ENCODE data around the gene ZNF768. TPM values are rescaled to one million over a fixed set of nuclear protein-coding genes. Genes with fewer than 3 reads are reported as not detected.
"Not testable (repeated sequence)": the region's sequence is repeated elsewhere in the genome, so short reads cannot be mapped to it uniquely, and the experiment has no call there.

Gene ZNF768
- total and polyA plus RNA-seq, 9 donors = 25.9 to 35.0 (median 31.4) TPM

DNA sequence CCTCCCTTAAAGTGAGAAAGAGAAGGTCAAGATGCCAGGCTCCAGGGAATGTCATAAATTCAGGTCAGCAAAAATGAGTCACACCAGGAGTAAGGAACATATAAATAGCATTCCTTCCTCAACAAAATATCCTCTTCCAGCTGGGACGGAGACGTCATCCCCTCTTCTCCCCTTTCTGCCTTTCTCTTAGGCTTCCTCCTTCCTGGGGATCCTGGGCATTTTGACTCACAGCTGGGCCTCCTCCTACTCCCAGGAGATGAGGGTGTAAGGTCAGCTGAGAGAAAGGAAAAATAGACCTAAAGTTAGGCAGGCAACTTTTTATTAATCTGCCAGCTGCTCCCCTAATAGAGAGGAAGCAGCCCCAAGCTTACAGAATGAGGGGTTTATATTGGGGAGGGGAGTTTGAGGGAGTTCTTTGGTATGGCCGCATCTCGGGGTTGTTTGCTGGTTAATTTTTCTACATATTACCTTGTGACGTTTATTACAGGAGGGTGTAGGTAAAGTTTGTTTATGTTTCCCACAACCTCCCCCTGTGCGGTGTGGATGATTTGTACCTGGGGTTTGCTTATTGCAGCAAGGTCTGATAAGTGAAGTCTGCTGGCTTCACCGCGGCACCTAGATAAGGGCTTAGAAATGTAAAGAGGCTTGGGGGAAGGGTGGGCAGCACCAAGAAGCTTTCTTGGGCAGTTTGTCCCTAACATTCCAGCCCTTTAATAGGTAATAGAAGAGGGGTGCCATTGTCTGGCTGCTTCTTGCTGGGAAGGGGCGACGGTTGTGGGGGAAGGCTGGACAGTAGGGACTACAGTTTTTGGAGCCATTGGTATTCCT is 15.3 kb upstream of the ZNF768 start:
- Histone ChIP-seq H3K9me3 (replicated peaks; ENCODE audit: control insufficient read depth, low read depth, low read length) (no peaks in the 10 kb centered on the region), H3K36me3 (ENCODE audit: control insufficient read depth, insufficient read depth, low read length) (no peaks in the 10 kb centered on the region), H3K4me3 (ENCODE audit: low read length) (no peak overlapping the region), H3K27ac (ENCODE audit: low read length) (peak overlapping the region; percentile 42), H3K4me1 (ENCODE audit: control insufficient read depth, insufficient read depth, low read length) (peaks cover 7% of the 10 kb centered on the region), H3K27me3 (ENCODE audit: control insufficient read depth, insufficient read depth, low read length) (peaks cover 4% of the 10 kb centered on the region)
- peak; percentile 59 for DNase-seq
- WGBS (ENCODE audit: insufficient coverage) = 55% methylated on average over 2 of the region's 10 CpGs

- not testable (repeated sequence) for H3K4me1 ChIP-seq (ENCODE audit: control insufficient read depth, insufficient read depth, low read length); H3K9me3 ChIP-seq (replicated peaks; ENCODE audit: control insufficient read depth, low read depth, low read length); H3K27me3 ChIP-seq (ENCODE audit: control insufficient read depth, insufficient read depth, low read length); H3K4me3 ChIP-seq (ENCODE audit: low read length); DNase-seq; H3K36me3 ChIP-seq (ENCODE audit: control insufficient read depth, insufficient read depth, low read length)
- peak overlapping the region; percentile 42 for H3K27ac ChIP-seq (ENCODE audit: low read length)
- 70% methylated on average over 4 of the region's 9 CpGs for WGBS (ENCODE audit: insufficient coverage)
Measured at GRCh38 chr16:30540916-30541464, 14.6 kb upstream of the ZNF768 start.

- DNase-seq; H3K9me3 ChIP-seq (replicated peaks; ENCODE audit: control insufficient read depth, low read depth, low read length); H3K27ac ChIP-seq (ENCODE audit: low read length); H3K36me3 ChIP-seq (ENCODE audit: control insufficient read depth, insufficient read depth, low read length); H3K4me3 ChIP-seq (ENCODE audit: low read length); H3K27me3 ChIP-seq (ENCODE audit: control insufficient read depth, insufficient read depth, low read length): not testable (repeated sequence)
- 91% methylated on average over 10 of the region's 13 CpGs for WGBS (ENCODE audit: insufficient coverage)
- peaks cover 16% of the 10 kb centered on the region for H3K4me1 ChIP-seq (ENCODE audit: control insufficient read depth, insufficient read depth, low read length)
Measured at GRCh38 chr16:30539986-30540526, 13.7 kb upstream of the ZNF768 start.

DNA sequence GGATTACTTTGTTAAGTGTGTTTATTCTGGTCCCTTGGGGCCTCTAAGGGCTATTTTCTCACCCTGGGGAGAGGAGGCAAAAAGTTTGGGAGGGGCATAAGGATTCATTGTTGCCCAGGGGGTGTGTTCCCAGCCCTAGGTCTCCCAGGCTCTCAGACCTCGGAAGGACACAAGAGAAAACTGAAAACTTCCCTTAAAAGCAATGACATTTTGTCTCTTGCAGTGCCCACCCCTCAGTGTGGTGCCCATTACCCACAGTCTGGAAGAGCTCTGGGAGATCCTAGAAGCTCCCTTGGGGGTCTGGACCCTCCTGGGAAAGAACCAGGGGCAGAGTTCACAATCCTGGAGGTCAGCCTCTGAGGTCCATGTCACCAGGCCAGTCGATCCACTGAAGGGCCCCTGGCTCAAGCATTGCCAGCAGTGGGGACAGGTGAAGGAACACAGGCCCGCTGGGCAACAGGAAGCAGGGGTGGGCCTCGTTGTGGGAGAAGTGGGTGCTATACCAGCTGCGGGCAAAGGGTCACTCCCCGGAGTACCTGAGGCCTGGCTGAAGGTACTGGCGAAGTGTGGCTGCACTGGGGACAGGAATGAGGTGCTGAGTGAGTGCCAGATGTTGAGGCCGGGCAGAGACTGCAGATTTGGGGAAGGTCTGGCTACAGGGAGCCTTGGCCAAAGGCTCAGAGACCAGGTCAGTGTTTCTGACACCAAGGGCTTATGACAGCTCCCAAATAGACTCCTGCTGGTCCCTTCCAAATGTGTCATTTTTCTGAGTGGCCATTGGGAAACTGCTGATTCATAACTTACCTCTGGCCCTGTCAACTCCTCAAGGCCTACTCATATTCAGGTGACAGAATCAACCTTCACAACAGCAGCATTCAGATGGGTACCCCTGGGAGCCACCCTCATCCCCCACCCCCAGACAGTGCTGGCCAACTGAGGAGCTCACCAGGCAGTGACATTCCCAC is 12.9 kb upstream of the ZNF768 start:
- peaks cover 4% of the 10 kb centered on the region for H3K27me3 ChIP-seq (ENCODE audit: control insufficient read depth, insufficient read depth, low read length)
- no peaks in the 10 kb centered on the region for H3K36me3 ChIP-seq (ENCODE audit: control insufficient read depth, insufficient read depth, low read length)
- 80% methylated on average over 6 of the region's 8 CpGs for WGBS (ENCODE audit: insufficient coverage)
- no peak overlapping the region for H3K4me3 ChIP-seq (ENCODE audit: low read length)
- no peak overlapping the region for H3K27ac ChIP-seq (ENCODE audit: low read length)
- peaks cover 16% of the 10 kb centered on the region for H3K4me1 ChIP-seq (ENCODE audit: control insufficient read depth, insufficient read depth, low read length)
- DNase-seq = no peak
- H3K9me3 ChIP-seq (replicated peaks; ENCODE audit: control insufficient read depth, low read depth, low read length) = no peaks in the 10 kb centered on the region

GRCh38 chr16:30536391-30537024 is 10.1 kb upstream of the ZNF768 start:
- not testable (repeated sequence) for H3K27me3 ChIP-seq (ENCODE audit: control insufficient read depth, insufficient read depth, low read length); H3K4me3 ChIP-seq (ENCODE audit: low read length); H3K9me3 ChIP-seq (replicated peaks; ENCODE audit: control insufficient read depth, low read depth, low read length); DNase-seq
- Histone ChIP-seq H3K4me1 (ENCODE audit: control insufficient read depth, insufficient read depth, low read length) (peaks cover 26% of the 10 kb centered on the region), H3K36me3 (ENCODE audit: control insufficient read depth, insufficient read depth, low read length) (peaks cover 18% of the 10 kb centered on the region), H3K27ac (ENCODE audit: low read length) (peak overlapping the region; percentile 98)
- WGBS (ENCODE audit: insufficient coverage) = no CpG with 5 or more reads among the region's 13 CpGs

GRCh38 chr16:30535777-30536190 is 9.4 kb upstream of the ZNF768 start:
- 2% methylated on average over 7 of the region's 12 CpGs for WGBS (ENCODE audit: insufficient coverage)
- Histone ChIP-seq H3K36me3 (ENCODE audit: control insufficient read depth, insufficient read depth, low read length) (peaks cover 25% of the 10 kb centered on the region), H3K27ac (ENCODE audit: low read length) (peak overlapping the region; percentile 98), H3K9me3 (replicated peaks; ENCODE audit: control insufficient read depth, low read depth, low read length) (no peaks in the 10 kb centered on the region), H3K27me3 (ENCODE audit: control insufficient read depth, insufficient read depth, low read length) (no peaks in the 10 kb centered on the region), H3K4me3 (ENCODE audit: low read length) (peak overlapping the region; percentile 93), H3K4me1 (ENCODE audit: control insufficient read depth, insufficient read depth, low read length) (peaks cover 21% of the 10 kb centered on the region)
- DNase-seq = peak; percentile 90

- Histone ChIP-seq H3K27ac (ENCODE audit: low read length) (peak overlapping the region; percentile 98), H3K27me3 (ENCODE audit: control insufficient read depth, insufficient read depth, low read length) (no peaks in the 10 kb centered on the region), H3K36me3 (ENCODE audit: control insufficient read depth, insufficient read depth, low read length) (peaks cover 30% of the 10 kb centered on the region), H3K4me3 (ENCODE audit: low read length) (peak overlapping the region; percentile 93), H3K9me3 (replicated peaks; ENCODE audit: control insufficient read depth, low read depth, low read length) (no peaks in the 10 kb centered on the region), H3K4me1 (ENCODE audit: control insufficient read depth, insufficient read depth, low read length) (peaks cover 21% of the 10 kb centered on the region)
- DNase-seq = no peak
- WGBS (ENCODE audit: insufficient coverage) = under 1% methylated on average over 13 of the region's 18 CpGs
Measured at GRCh38 chr16:30535106-30535776, 8.9 kb upstream of the ZNF768 start.

GRCh38 chr16:30534368-30535105 is 8.2 kb upstream of the ZNF768 start, which contains the start of gene ZNF747:
ZNF747 (minus strand) TSS chr16:30534858; CDS start chr16:30534679, 179 bp downstream.
- peaks cover 31% of the 10 kb centered on the region for H3K36me3 ChIP-seq (ENCODE audit: control insufficient read depth, insufficient read depth, low read length)
- DNase-seq = peak; percentile 98
- H3K27me3 ChIP-seq (ENCODE audit: control insufficient read depth, insufficient read depth, low read length) = no peaks in the 10 kb centered on the region
- no peaks in the 10 kb centered on the region for H3K9me3 ChIP-seq (replicated peaks; ENCODE audit: control insufficient read depth, low read depth, low read length)
- H3K27ac ChIP-seq (ENCODE audit: low read length) = peak within 1 kb of the TSS; percentile 98
- under 1% methylated on average over 70 of the region's 70 CpGs for WGBS (ENCODE audit: insufficient coverage)
- peak within 1 kb of the TSS; percentile 93 for H3K4me3 ChIP-seq (ENCODE audit: low read length)
- peaks cover 21% of the 10 kb centered on the region for H3K4me1 ChIP-seq (ENCODE audit: control insufficient read depth, insufficient read depth, low read length)
